ENCODE measurements around the gene PROKR2. TPM values are rescaled to one million over a fixed set of nuclear protein-coding genes. Genes with fewer than 3 reads are reported as not detected.

PROKR2 gene
- total and polyA plus RNA-seq, 8 donors, result not detected

- ATAC-seq (no peak), DNase-seq (no peak), FAIRE-seq (no peak)
- H3K4me3 ChIP-seq, result no peak overlapping the region
- no peaks in the 10 kb centered on the region for H3K27me3 ChIP-seq
- WGBS, 2 donors, result 77 to 84% methylated on average over 4 of the region's 4 CpGs
- intact Hi-C loops (cut with DNase I), result no loop called here
- no peaks in the 10 kb centered on the region for H3K9me3 ChIP-seq
- H3K4me1 ChIP-seq, result no peaks in the 10 kb centered on the region
- H3K27ac ChIP-seq, result no peak overlapping the region
- no peaks in the 10 kb centered on the region for H3K36me3 ChIP-seq
- TF ChIP-seq CTCF (IDR thresholded peaks at IDR 0.05), result no peak
These were observed 32.7 kb upstream of the PROKR2 start for GRCh38 chr20:5349448-5349847.

GRCh38 chr20:5342021-5342420 lies 25.3 kb upstream of the PROKR2 start:
- FAIRE-seq, result no peak
- intact Hi-C loops (cut with DNase I), result no loop called here
- Histone ChIP-seq H3K27ac (no peak overlapping the region), H3K9me3 (no peaks in the 10 kb centered on the region), H3K27me3 (no peaks in the 10 kb centered on the region), H3K36me3 (no peaks in the 10 kb centered on the region), H3K4me3 (no peak overlapping the region), H3K4me1 (no peaks in the 10 kb centered on the region)
- WGBS, 2 donors, result 33 to 36% methylated on average over 4 of the region's 4 CpGs
- no peak for TF ChIP-seq CTCF (IDR thresholded peaks at IDR 0.05)
- ATAC-seq, result no peak
- DNase-seq, result no peak

GRCh38 chr20:5331340-5331739 lies 14.6 kb upstream of the PROKR2 start:
- TF ChIP-seq CTCF (IDR thresholded peaks at IDR 0.05), result no peak
- Histone ChIP-seq H3K4me1 (no peaks in the 10 kb centered on the region), H3K4me3 (no peak overlapping the region), H3K36me3 (no peaks in the 10 kb centered on the region), H3K27ac (no peak overlapping the region), H3K9me3 (no peaks in the 10 kb centered on the region), H3K27me3 (no peaks in the 10 kb centered on the region)
- DNase-seq, result no peak
- WGBS, 2 donors, result 60 to 71% methylated on average over 3 of the region's 3 CpGs
- ATAC-seq, result no peak
- intact Hi-C loops (cut with DNase I), result no loop called here
- FAIRE-seq, result no peak

- H3K36me3 ChIP-seq, result no peaks in the 10 kb centered on the region
- no peak overlapping the region for H3K27ac ChIP-seq
- DNase-seq (no peak), ATAC-seq (no peak), FAIRE-seq (no peak)
- 70 to 81% methylated on average over 3 of the region's 3 CpGs for WGBS, 2 donors
- H3K4me3 ChIP-seq, result no peak overlapping the region
- H3K4me1 ChIP-seq, result no peaks in the 10 kb centered on the region
- H3K9me3 ChIP-seq, result no peaks in the 10 kb centered on the region
- intact Hi-C loops (cut with DNase I), result no loop called here
- no peaks in the 10 kb centered on the region for H3K27me3 ChIP-seq
- TF ChIP-seq CTCF (IDR thresholded peaks at IDR 0.05), result no peak
These were observed 11.5 kb upstream of the PROKR2 start for GRCh38 chr20:5328268-5328667.

- no peak overlapping the region for H3K4me3 ChIP-seq
- no peaks in the 10 kb centered on the region for H3K36me3 ChIP-seq
- no peak for TF ChIP-seq CTCF (IDR thresholded peaks at IDR 0.05)
- DNase-seq (no peak), ATAC-seq (no peak), FAIRE-seq (no peak)
- no peak overlapping the region for H3K27ac ChIP-seq
- no peaks in the 10 kb centered on the region for H3K9me3 ChIP-seq
- no peaks in the 10 kb centered on the region for H3K4me1 ChIP-seq
- H3K27me3 ChIP-seq, result no peaks in the 10 kb centered on the region
- 35 to 42% methylated on average over 3 of the region's 3 CpGs for WGBS, 2 donors
- intact Hi-C loops (cut with DNase I), result no loop called here
These were observed 10.6 kb upstream of the PROKR2 start for GRCh38 chr20:5327356-5327755.

All from pancreas (tissue), 10 donors.